GM06990 (cell line): ENCODE data around the gene FAM9B.

Source experiments
- DNase-seq: peaks from one replicate; pipeline ENCODE4 v3.0.0-alpha.2; 2011; ENCODE audit not compliant: insufficient read length; ENCODE audit errors: extremely low read depth
- H3K27me3 ChIP-seq: replicated peaks from 2 replicates; pipeline ENCODE4 v1.6.0; 2011; ENCODE audit warnings: low read length; ENCODE audit not compliant: control insufficient read depth, insufficient read depth
- H3K36me3 ChIP-seq: 2 replicates; pipeline ENCODE4 v1.5.1; 2011; ENCODE audit warnings: low read length; ENCODE audit not compliant: control insufficient read depth, insufficient read depth
- H3K4me3 ChIP-seq: replicated peaks from 2 replicates; pipeline ENCODE4 v1.5.1; 2011; ENCODE audit warnings: low read depth, mild to moderate bottlenecking, control low read depth, low read length
- TF ChIP-seq, protein P1 (sequence below): IDR thresholded peaks from 2 replicates; pipeline ENCODE4 v1.5.1; 2011; ENCODE audit warnings: low read length, control low read depth, mild to moderate bottlenecking, inconsistent platforms; ENCODE audit not compliant: insufficient read depth, poor library complexity, severe bottlenecking

The FAM9B gene

DNA sequence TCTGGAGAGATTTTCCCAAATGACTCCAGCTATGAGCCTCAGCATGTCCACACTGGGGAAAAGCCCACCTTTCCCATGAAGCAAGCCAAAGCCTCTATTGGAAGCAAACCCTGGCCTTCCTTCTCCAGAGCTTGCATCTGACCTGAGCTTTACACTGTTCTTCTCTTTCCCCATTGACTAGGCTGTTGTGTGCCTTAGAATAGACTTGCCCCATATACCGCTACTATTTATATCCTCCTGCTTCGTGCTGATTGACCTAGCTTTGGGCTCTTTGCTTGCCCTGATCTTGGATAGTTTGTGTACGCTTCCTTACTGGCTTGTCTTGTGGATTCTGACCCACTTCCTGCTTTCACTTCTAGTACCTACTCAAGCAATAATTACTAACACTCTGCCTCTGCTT, 30.9 kb downstream of the FAM9B start:
- no peak for DNase-seq
- H3K36me3 ChIP-seq: no peaks in the 10 kb centered on the region
- H3K27me3 ChIP-seq: no peaks in the 10 kb centered on the region
- no peak overlapping the region for H3K4me3 ChIP-seq
- TF ChIP-seq, protein P1, sequence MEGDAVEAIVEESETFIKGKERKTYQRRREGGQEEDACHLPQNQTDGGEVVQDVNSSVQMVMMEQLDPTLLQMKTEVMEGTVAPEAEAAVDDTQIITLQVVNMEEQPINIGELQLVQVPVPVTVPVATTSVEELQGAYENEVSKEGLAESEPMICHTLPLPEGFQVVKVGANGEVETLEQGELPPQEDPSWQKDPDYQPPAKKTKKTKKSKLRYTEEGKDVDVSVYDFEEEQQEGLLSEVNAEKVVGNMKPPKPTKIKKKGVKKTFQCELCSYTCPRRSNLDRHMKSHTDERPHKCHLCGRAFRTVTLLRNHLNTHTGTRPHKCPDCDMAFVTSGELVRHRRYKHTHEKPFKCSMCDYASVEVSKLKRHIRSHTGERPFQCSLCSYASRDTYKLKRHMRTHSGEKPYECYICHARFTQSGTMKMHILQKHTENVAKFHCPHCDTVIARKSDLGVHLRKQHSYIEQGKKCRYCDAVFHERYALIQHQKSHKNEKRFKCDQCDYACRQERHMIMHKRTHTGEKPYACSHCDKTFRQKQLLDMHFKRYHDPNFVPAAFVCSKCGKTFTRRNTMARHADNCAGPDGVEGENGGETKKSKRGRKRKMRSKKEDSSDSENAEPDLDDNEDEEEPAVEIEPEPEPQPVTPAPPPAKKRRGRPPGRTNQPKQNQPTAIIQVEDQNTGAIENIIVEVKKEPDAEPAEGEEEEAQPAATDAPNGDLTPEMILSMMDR: no peak

DNA sequence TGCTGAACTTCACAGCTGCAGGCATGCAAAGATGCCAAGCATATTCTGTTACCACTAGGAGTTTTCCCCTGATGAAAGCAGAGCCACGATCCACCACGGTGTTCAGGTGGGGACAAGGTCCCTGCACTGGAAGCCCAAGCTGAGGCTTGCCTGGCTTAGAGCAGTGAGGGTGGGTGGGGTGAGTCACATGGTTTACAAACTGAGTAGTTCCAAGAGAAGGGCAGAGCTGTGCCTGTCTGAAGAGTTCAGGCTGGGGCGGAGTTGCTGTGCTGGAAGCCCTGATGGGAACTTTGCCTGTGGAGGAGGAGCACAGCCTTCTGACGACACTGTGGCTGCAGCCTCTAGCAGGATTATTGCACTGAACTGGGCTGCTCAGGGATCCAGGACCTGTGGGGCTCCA, 45.5 kb downstream of the FAM9B start:
- no peaks in the 10 kb centered on the region for H3K36me3 ChIP-seq
- TF ChIP-seq, protein P1: no peak
- no peaks in the 10 kb centered on the region for H3K27me3 ChIP-seq
- DNase-seq: no peak
- no peak overlapping the region for H3K4me3 ChIP-seq

DNA sequence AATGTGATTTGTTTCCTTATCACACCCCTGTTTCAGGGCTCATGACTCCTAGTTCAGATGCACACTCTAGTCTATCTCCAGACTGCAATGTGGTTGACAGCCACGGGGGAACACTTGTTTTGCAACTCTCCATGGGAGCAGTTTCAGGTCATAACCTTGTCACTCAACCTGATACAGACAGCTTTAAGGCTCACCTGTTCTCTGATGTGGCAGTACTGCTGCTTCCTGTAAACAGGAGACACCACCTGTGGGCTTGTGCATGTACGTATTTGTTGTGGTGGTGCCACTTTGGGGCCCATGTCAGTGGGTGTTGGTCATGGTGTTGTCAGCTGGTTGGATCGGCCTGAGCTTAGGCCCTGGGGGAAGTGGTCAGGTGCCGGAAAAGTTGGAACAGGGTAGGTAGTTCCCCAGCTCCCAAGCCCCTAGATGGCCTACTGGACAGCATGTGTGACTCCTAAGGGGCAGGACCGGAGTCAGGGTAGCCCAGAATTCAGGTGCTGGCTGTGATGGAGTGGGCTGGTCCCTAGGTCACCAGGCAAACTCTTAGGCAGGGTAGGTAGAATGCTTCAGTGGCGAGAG, 46.2 kb downstream of the FAM9B start:
- no peak for DNase-seq
- Histone ChIP-seq H3K27me3 (no peaks in the 10 kb centered on the region), H3K4me3 (no peak overlapping the region), H3K36me3 (no peaks in the 10 kb centered on the region)
- TF ChIP-seq, protein P1: no peak

DNA sequence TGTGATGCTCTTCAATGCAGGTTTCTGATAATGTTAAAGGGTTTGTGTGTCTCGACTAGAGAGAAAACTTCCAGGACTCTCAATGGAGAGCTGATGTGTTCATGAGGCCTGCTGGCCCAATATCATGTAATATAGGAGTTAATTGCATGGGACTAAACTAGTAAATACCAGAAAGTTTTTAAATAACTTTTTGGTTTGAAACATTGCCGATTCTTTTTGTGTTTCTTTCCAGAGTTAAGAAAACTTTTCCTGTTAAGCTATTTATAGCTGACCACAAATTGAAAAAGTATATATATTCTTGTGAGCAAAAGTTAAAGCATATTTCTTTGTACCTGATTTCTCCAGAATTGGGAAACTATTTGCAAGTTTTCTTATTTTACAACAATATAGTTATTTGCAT, 49.7 kb downstream of the FAM9B start:
- TF ChIP-seq, protein P1: no peak
- Histone ChIP-seq H3K36me3 (no peaks in the 10 kb centered on the region), H3K27me3 (no peaks in the 10 kb centered on the region), H3K4me3 (no peak overlapping the region)
- DNase-seq: no peak

DNA sequence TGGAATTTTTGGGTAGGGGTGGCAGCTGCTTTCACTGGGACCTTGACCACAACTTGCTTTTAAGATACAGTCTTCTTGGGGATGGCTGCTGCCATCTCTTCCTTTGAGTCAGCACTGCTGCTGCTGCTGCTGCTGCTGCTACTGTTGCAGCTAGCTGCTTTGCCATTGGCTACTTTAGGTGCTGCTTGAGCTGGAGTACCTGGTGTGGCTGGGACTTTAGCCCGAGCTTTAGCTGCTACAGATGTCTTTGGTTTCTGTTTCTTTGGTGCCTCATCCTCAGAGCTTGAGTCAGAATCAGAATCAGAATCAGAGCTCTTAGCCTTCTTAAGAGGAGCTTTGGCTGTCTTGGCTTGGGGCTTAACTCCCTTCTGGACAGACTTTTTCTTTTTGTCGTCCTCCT, 52.2 kb downstream of the FAM9B start:
- H3K36me3 ChIP-seq: no peaks in the 10 kb centered on the region
- no peaks in the 10 kb centered on the region for H3K27me3 ChIP-seq
- DNase-seq: no peak
- no peak overlapping the region for H3K4me3 ChIP-seq
- TF ChIP-seq, protein P1: no peak

DNA sequence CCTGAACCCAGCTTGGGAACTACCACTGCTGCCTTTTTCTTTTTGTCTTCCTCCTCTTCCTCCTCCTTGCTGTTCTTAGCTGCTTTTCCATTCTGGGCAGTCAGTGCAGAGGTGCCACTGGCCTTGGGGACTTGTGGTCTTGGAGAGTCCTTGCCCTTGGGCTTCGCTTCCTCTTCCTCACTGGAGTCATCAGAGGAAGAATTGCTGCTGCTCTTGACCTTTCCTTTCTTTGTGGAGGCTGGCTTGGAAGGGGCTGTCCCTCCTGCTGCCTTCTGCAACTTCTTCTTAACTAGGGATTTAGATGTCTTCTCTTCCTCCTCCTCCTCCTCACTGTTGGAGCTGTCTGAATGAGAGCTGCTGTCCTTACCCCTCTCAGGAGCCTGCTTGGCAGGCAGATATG, 53.2 kb downstream of the FAM9B start:
- Histone ChIP-seq H3K4me3 (no peak overlapping the region), H3K27me3 (no peaks in the 10 kb centered on the region), H3K36me3 (no peaks in the 10 kb centered on the region)
- DNase-seq: no peak
- TF ChIP-seq, protein P1: no peak
